Ishikawa (cell line): ENCODE results near the gene PTPRN2.

ENCODE experiments used
- CEBPB ChIP-seq: IDR thresholded peaks from 2 replicates; pipeline ENCODE4 v1.6.1; 2012
- CREB1 ChIP-seq: IDR thresholded peaks from 2 replicates; pipeline ENCODE4 v1.6.1; 2012; ENCODE audit warnings: low read depth
- EGR1 ChIP-seq: IDR thresholded peaks from 2 replicates; pipeline ENCODE4 v1.6.1; 2012
- EP300 ChIP-seq: IDR thresholded peaks from 2 replicates; pipeline ENCODE4 v1.6.1; 2012; ENCODE audit warnings: borderline replicate concordance
- FOXM1 ChIP-seq: IDR thresholded peaks from 2 replicates; pipeline ENCODE4 v1.6.1; 2012; ENCODE audit warnings: low read depth, borderline replicate concordance
- MAX ChIP-seq: IDR thresholded peaks from 2 replicates; pipeline ENCODE4 v1.6.1; 2012
- REST ChIP-seq: IDR thresholded peaks from 2 replicates; pipeline ENCODE4 v1.6.1; 2012; ENCODE audit warnings: low read depth, mild to moderate bottlenecking
- TAF1 ChIP-seq: IDR thresholded peaks from 2 replicates; pipeline ENCODE4 v1.6.1; 2012; ENCODE audit warnings: low read depth, mild to moderate bottlenecking
- TCF12 ChIP-seq: IDR thresholded peaks from 2 replicates; pipeline ENCODE4 v1.6.1; 2012; ENCODE audit warnings: low read depth
- USF1 ChIP-seq: IDR thresholded peaks from 2 replicates; pipeline ENCODE4 v1.6.1; 2012
- YY1 ChIP-seq: IDR thresholded peaks from 2 replicates; pipeline ENCODE4 v1.6.1; 2012; ENCODE audit warnings: low read depth
- ZBTB7A ChIP-seq: IDR thresholded peaks from 2 replicates; pipeline ENCODE4 v1.6.1; 2012; ENCODE audit warnings: low read depth

- no peak for TF ChIP-seq MAX
- no peak for TF ChIP-seq CREB1
- no peak for TF ChIP-seq ZBTB7A
- no peak for TF ChIP-seq REST
- no peak for TF ChIP-seq TAF1
- TF ChIP-seq EP300 = no peak
- no peak for TF ChIP-seq CEBPB
- no peak for TF ChIP-seq YY1
- TF ChIP-seq TCF12 = no peak
- TF ChIP-seq FOXM1 = no peak
- no peak for TF ChIP-seq EGR1
- TF ChIP-seq USF1 = no peak
These were observed 570.2 kb downstream of the PTPRN2 start for GRCh38 chr7:158017111-158018097.
